IMR-90 (cell line): ENCODE results near the gene EEPD1. TPM values are rescaled to one million over a fixed set of nuclear protein-coding genes. Genes with fewer than 3 reads are reported as not detected.

ENCODE experiments used
- ATAC-seq: fragments of 200-7000 bp; cut with Tn5 transposase; 2 replicates; pipeline ENCODE4 v1.9.1; 2020; ENCODE audit warnings: low read depth, mild to moderate bottlenecking, moderate library complexity
- BruUV-seq: library from RNA; stranded (reverse); fragments of 400-500 nt; replicated peaks from 2 replicates; lab custom pipeline; 2021; lab: Mats Ljungman, UMichigan
- CTCF ChIA-PET: fragments of 300-600 bp; formaldehyde crosslinking; extraction: SDS; loops from one replicate; lab custom pipeline; 2021; ENCODE audit warnings: antibody characterized with exemption; lab: Yijun Ruan, JAX
- POLR2A ChIA-PET: fragments of 300-600 bp; sonication (Branson Sonifier 250); formaldehyde crosslinking; loops from one replicate; lab custom pipeline; 2022; ENCODE audit warnings: antibody characterized with exemption; ENCODE audit not compliant: unreplicated experiment; lab: Charles Lee
- DNase-seq: peaks from one replicate; pipeline ENCODE4 v3.0.0; 2013
- H2AFZ ChIP-seq: replicated peaks from 2 replicates; pipeline ENCODE3; 2013; ENCODE audit warnings: low read length, mild to moderate bottlenecking; ENCODE audit not compliant: poor library complexity
- H2AK5ac ChIP-seq: 2 replicates; pipeline ENCODE4 v1.6.1; 2013; ENCODE audit warnings: low read depth, low read length, inconsistent platforms
- H2AK9ac ChIP-seq: replicated peaks from 2 replicates; pipeline ENCODE3; 2013; ENCODE audit warnings: mild to moderate bottlenecking, low read depth, low read length, moderate library complexity; ENCODE audit not compliant: poor library complexity
- H2BK120ac ChIP-seq: 2 replicates; pipeline ENCODE4 v1.6.1; 2013; ENCODE audit warnings: low read depth, low read length, inconsistent platforms
- H2BK15ac ChIP-seq: 3 replicates; pipeline ENCODE4 v1.6.1; 2013; ENCODE audit warnings: low read depth, low read length, inconsistent platforms
- H2BK20ac ChIP-seq: 2 replicates; pipeline ENCODE4 v1.6.1; 2013; ENCODE audit warnings: low read depth, mild to moderate bottlenecking, inconsistent platforms, low read length, moderate library complexity
- H2BK5ac ChIP-seq: 2 replicates; pipeline ENCODE4 v1.6.1; 2013; ENCODE audit warnings: mild to moderate bottlenecking, low read depth, low read length, inconsistent platforms; ENCODE audit not compliant: poor library complexity, severe bottlenecking
- H3K14ac ChIP-seq: replicated peaks from 2 replicates; pipeline ENCODE4 v1.6.1; 2013; ENCODE audit warnings: low read depth, low read length, inconsistent platforms
- H3K18ac ChIP-seq: 2 replicates; pipeline ENCODE4 v1.6.1; 2013; ENCODE audit warnings: low read depth, low read length, control low read depth
- H3K23ac ChIP-seq: 2 replicates; pipeline ENCODE4 v1.6.1; 2013; ENCODE audit warnings: low read depth, low read length, inconsistent platforms
- H3K27ac ChIP-seq: 2 replicates; pipeline ENCODE4 v1.5.1; 2013; ENCODE audit warnings: mild to moderate bottlenecking, control low read depth, low read length; ENCODE audit not compliant: insufficient read depth
- H3K27me3 ChIP-seq: 2 replicates; pipeline ENCODE4 v1.6.1; 2013; ENCODE audit warnings: low read length; ENCODE audit not compliant: control insufficient read depth, insufficient read depth
- H3K36me3 ChIP-seq: 2 replicates; pipeline ENCODE4 v1.6.1; 2013; ENCODE audit warnings: low read length, mixed read lengths; ENCODE audit not compliant: control insufficient read depth, insufficient read depth
- H3K4ac ChIP-seq: 2 replicates; pipeline ENCODE4 v1.6.1; 2013; ENCODE audit warnings: low read depth, low read length, inconsistent platforms
- H3K4me1 ChIP-seq: 2 replicates; pipeline ENCODE4 v1.6.1; 2013; ENCODE audit warnings: low read length, mixed read lengths; ENCODE audit not compliant: control insufficient read depth, insufficient read depth
- H3K4me2 ChIP-seq: 2 replicates; pipeline ENCODE4 v1.6.1; 2013; ENCODE audit warnings: low read depth, mild to moderate bottlenecking, control low read depth, low read length, moderate library complexity
- H3K4me3 ChIP-seq: 2 replicates; pipeline ENCODE4 v1.5.1; 2013; ENCODE audit warnings: low read depth, mild to moderate bottlenecking, control low read depth, low read length, moderate library complexity; ENCODE audit not compliant: insufficient read depth
- H3K56ac ChIP-seq: 2 replicates; pipeline ENCODE4 v1.6.1; 2013; ENCODE audit warnings: low read length, inconsistent platforms; ENCODE audit not compliant: insufficient read depth; ENCODE audit errors: extremely low read depth
- H3K79me1 ChIP-seq, 2 experiments: 2 replicates each; pipeline ENCODE4 v1.6.1; 2013; ENCODE audit warnings: low read length in 2 of 2, inconsistent platforms in 1 of 2, low read depth in 1 of 2
- H3K9ac ChIP-seq: 2 replicates; pipeline ENCODE4 v1.6.1; 2013; ENCODE audit warnings: low read depth, low read length, control low read depth
- H3K9me1 ChIP-seq: 2 replicates; pipeline ENCODE4 v1.6.1; 2013; ENCODE audit warnings: low read length, inconsistent platforms; ENCODE audit not compliant: insufficient read depth
- H3K9me3 ChIP-seq: 2 replicates; pipeline ENCODE4 v1.6.1; 2013; ENCODE audit warnings: low read length; ENCODE audit not compliant: control insufficient read depth, insufficient read depth
- H4K20me1 ChIP-seq: 2 replicates; pipeline ENCODE4 v1.6.1; 2013; ENCODE audit warnings: low read length, inconsistent platforms; ENCODE audit not compliant: insufficient read depth
- H4K5ac ChIP-seq: 2 replicates; pipeline ENCODE4 v1.6.1; 2013; ENCODE audit warnings: mild to moderate bottlenecking, low read depth, low read length, control low read depth
- H4K8ac ChIP-seq, 2 experiments: 2 replicates each; pipeline ENCODE4 v1.6.1; 2013; ENCODE audit warnings: low read depth in 2 of 2, low read length in 2 of 2, control low read depth in 1 of 2, inconsistent platforms in 1 of 2
- H4K91ac ChIP-seq: 2 replicates; pipeline ENCODE4 v1.6.1; 2013; ENCODE audit warnings: low read depth, low read length, inconsistent platforms; ENCODE audit not compliant: insufficient read depth
- BHLHE40 ChIP-seq: fragments of 150-350 bp; IDR thresholded peaks from 2 replicates; pipeline ENCODE4 v1.6.1; 2016; ENCODE audit warnings: mild to moderate bottlenecking, low read depth, low read length
- CEBPB ChIP-seq: IDR thresholded peaks from 2 replicates; pipeline ENCODE4 v1.6.1; 2012; ENCODE audit warnings: low read depth, low read length, improper control_type of control experiment
- CHD1 ChIP-seq: IDR thresholded peaks from 2 replicates; pipeline ENCODE4 v1.6.1; 2012; ENCODE audit warnings: low read depth, low read length, improper control_type of control experiment
- ELK1 ChIP-seq: fragments of 150-350 bp; IDR thresholded peaks from 2 replicates; pipeline ENCODE4 v1.6.1; 2016; ENCODE audit warnings: low read depth, mild to moderate bottlenecking, low read length, moderate library complexity, borderline replicate concordance
- FOS ChIP-seq: fragments of 150-350 bp; IDR thresholded peaks from 2 replicates; pipeline ENCODE4 v1.6.1; 2016; ENCODE audit warnings: low read depth, low read length
- MAFK ChIP-seq: IDR thresholded peaks from 2 replicates; pipeline ENCODE4 v1.6.1; 2012; ENCODE audit warnings: low read depth, low read length, improper control_type of control experiment
- MXI1 ChIP-seq: IDR thresholded peaks from 2 replicates; pipeline ENCODE4 v1.6.1; 2012; ENCODE audit warnings: low read depth, mild to moderate bottlenecking, low read length, moderate library complexity, borderline replicate concordance
- NFE2L2 ChIP-seq: fragments of 150-350 bp; IDR thresholded peaks from 2 replicates; pipeline ENCODE4 v1.6.1; 2016; ENCODE audit warnings: low read depth, mild to moderate bottlenecking, low read length
- POLR2A ChIP-seq: IDR thresholded peaks from 2 replicates; pipeline ENCODE4 v1.6.1; 2012; ENCODE audit warnings: mild to moderate bottlenecking, low read depth, low read length
- RAD21 ChIP-seq: IDR thresholded peaks from 2 replicates; pipeline ENCODE4 v1.6.1; 2012; ENCODE audit warnings: low read length, improper control_type of control experiment
- RFX5 ChIP-seq: IDR thresholded peaks from 2 replicates; pipeline ENCODE4 v1.8.0; 2012; ENCODE audit warnings: low read depth, mild to moderate bottlenecking, low read length, moderate library complexity
- SMC3 ChIP-seq: fragments of 150-350 bp; IDR thresholded peaks from 2 replicates; pipeline ENCODE4 v1.6.1; 2016; ENCODE audit warnings: low read depth, mild to moderate bottlenecking, antibody characterized with exemption, low read length, moderate library complexity
- USF2 ChIP-seq: fragments of 150-350 bp; IDR thresholded peaks from 2 replicates; pipeline ENCODE4 v1.6.1; 2017; ENCODE audit warnings: mild to moderate bottlenecking, antibody characterized with exemption, low read length, low read depth
- WGBS, 2 experiments: methylation state at CpG; one replicate each; pipeline versions ENCODE4 v1.1.5 to v1.1.7; 2013; ENCODE audit warnings: missing lambda C conversion rate in 2 of 2; ENCODE audit not compliant: insufficient read length in 1 of 2; ENCODE audit errors: extremely low coverage in 2 of 2; 5-methylcytosine and 5-hydroxymethylcytosine counted together
- dilution Hi-C: fragments of 300-500 bp; cut with HindIII; formaldehyde crosslinking; loops from one replicate; pipeline ENCODE4 v1.14.3; 2018; ENCODE audit warnings: low sequenced_read_pairs; ENCODE audit not compliant: unreplicated experiment
- in situ Hi-C: fragments of 300-500 bp; cut with MboI; formaldehyde crosslinking; loops from 3 replicates; pipeline ENCODE4 v1.14.3; 2019; ENCODE audit warnings: low sequenced_read_pairs, inconsistent platforms, mixed read lengths
- intact Hi-C: fragments of 100-400 bp; cut with micrococcal nuclease; formaldehyde crosslinking; loops from 2 replicates; pipeline ENCODE4 v1.10.0; 2022
- polyA plus RNA-seq, 3 experiments: library from polyadenylated mRNA; depleted of rRNA; stranded (reverse); fragments of >200 nt; gene quantifications; 2 replicates each; pipeline ENCODE4 v1.2.3, GENCODE V29; 2012; ENCODE audit warnings: low replicate concordance in 1 of 3
- total RNA-seq: library from RNA; depleted of rRNA; stranded (reverse); fragments of >200 nt; gene quantifications from 2 replicates; pipeline ENCODE4 v1.2.3, GENCODE V29; 2012

EEPD1 gene
- total and polyA plus RNA-seq, 2 of the 4 experiments (the other 2 are of a cell fraction), result 7.3 to 15.2 TPM

GRCh38 chr7:36245684-36246299 lies 92.7 kb downstream of the EEPD1 start:
- Histone ChIP-seq H2AK9ac (no peak overlapping the region), H2BK5ac (no peak overlapping the region), H4K8ac (no peak overlapping the region), H2AFZ (no peak overlapping the region), H3K4me2 (no peak overlapping the region), H4K5ac (no peak overlapping the region), H2BK15ac (no peak overlapping the region), H2BK20ac (no peak overlapping the region), H3K4me3 (no peak overlapping the region), H3K79me1 (0 out of 4 replicates have a peak, but pooled peaks cover 4% of the 10 kb centered on the region in 2 experiments), H4K91ac (no peak overlapping the region), H3K56ac (no peak overlapping the region), H3K9me3 (no peaks in the 10 kb centered on the region), H3K9me1 (0 out of 2 replicates have a peak, but pooled peaks cover 6% of the 10 kb centered on the region), H3K4ac (no peak overlapping the region), H3K23ac (no peak overlapping the region), H3K27me3 (no peaks in the 10 kb centered on the region), H3K4me1 (no peaks in the 10 kb centered on the region), H2BK120ac (no peak overlapping the region), H3K14ac (no peak overlapping the region), H2AK5ac (no peak overlapping the region), H3K18ac (no peak overlapping the region), H3K27ac (no peak overlapping the region), H3K9ac (no peak overlapping the region), H3K36me3 (no peaks in the 10 kb centered on the region; the same call in 1 of the 2 replicates), H4K20me1 (no peaks in the 10 kb centered on the region)
- CTCF ChIA-PET, result no interaction called here
- TF ChIP-seq RAD21, result no peak
- no peak for TF ChIP-seq MXI1
- no peak for TF ChIP-seq POLR2A
- TF ChIP-seq ELK1, result no peak
- no peak for TF ChIP-seq USF2
- TF ChIP-seq SMC3, result no peak
- TF ChIP-seq RFX5, result no peak
- TF ChIP-seq MAFK, result no peak
- TF ChIP-seq FOS, result no peak
- TF ChIP-seq BHLHE40, result no peak
- TF ChIP-seq CEBPB, result no peak
- no peak for TF ChIP-seq NFE2L2
- no peak for TF ChIP-seq CHD1
- WGBS, 2 experiments, result no CpG with 5 or more reads among the region's 4 CpGs
- no peak for DNase-seq
- dilution Hi-C loops, result no loop called here
- POLR2A ChIA-PET, result no interaction called here
- no peak for ATAC-seq
- in situ Hi-C loops, result no loop called here
- BruUV-seq, result no TSS peak
- intact Hi-C loops, result no loop called here
